ENCODE data around the gene HTATSF1.

Gene HTATSF1

GRCh38 chrX:136496764-136497555, 432 bp upstream of the HTATSF1 start:
- peak; percentile 94 for DNase-seq

GRCh38 chrX:136519069-136519468, 21.7 kb downstream of the HTATSF1 start:
- DNase-seq: no peak

GRCh38 chrX:136523770-136524169, 26.4 kb downstream of the HTATSF1 start:
- no peak for DNase-seq

- no peak for DNase-seq
These were observed 28.6 kb downstream of the HTATSF1 start for GRCh38 chrX:136525738-136526606.

- DNase-seq: peak; percentile 19
These were observed 31.4 kb downstream of the HTATSF1 start for GRCh38 chrX:136528645-136529315.

- peak; percentile 31 for DNase-seq
These were observed 32.4 kb downstream of the HTATSF1 start for GRCh38 chrX:136529795-136530194.

GRCh38 chrX:136531951-136532350, 34.6 kb downstream of the HTATSF1 start, which contains the start of gene VGLL1:
Gene VGLL1 (plus strand): TSS chrX:136532215. CDS start chrX:136536021, 3,806 bp downstream.
- DNase-seq: no peak

GRCh38 chrX:136534131-136534530, 36.7 kb downstream of the HTATSF1 start:
- DNase-seq: no peak

- DNase-seq: no peak
These were observed 41.4 kb downstream of the HTATSF1 start for GRCh38 chrX:136538811-136539210.

GRCh38 chrX:136540226-136540625, 42.8 kb downstream of the HTATSF1 start:
- DNase-seq: no peak

GRCh38 chrX:136541294-136541693, 43.9 kb downstream of the HTATSF1 start:
- peak; percentile 48 for DNase-seq

GRCh38 chrX:136542281-136542680, 44.9 kb downstream of the HTATSF1 start:
- no peak for DNase-seq

GRCh38 chrX:136546371-136546781, 49.0 kb downstream of the HTATSF1 start:
- no peak for DNase-seq

GRCh38 chrX:136549226-136549625, 51.8 kb downstream of the HTATSF1 start:
- DNase-seq: peak; percentile 7

GRCh38 chrX:136551410-136551809, 54.0 kb downstream of the HTATSF1 start:
- DNase-seq: no peak

- DNase-seq: no peak
These were observed 58.3 kb downstream of the HTATSF1 start for GRCh38 chrX:136555694-136556093.

All from NCI-H1436 (cell line).